NCI-H524 treated with DMSO at 0.1 percent for 48 hours (cell line): ENCODE data around the gene DNAH9.

ENCODE experiments used
- DNase-seq: peaks from one replicate; lab custom pipeline; 2025; lab: John Stamatoyannopoulos, UW

DNAH9 gene

DNA sequence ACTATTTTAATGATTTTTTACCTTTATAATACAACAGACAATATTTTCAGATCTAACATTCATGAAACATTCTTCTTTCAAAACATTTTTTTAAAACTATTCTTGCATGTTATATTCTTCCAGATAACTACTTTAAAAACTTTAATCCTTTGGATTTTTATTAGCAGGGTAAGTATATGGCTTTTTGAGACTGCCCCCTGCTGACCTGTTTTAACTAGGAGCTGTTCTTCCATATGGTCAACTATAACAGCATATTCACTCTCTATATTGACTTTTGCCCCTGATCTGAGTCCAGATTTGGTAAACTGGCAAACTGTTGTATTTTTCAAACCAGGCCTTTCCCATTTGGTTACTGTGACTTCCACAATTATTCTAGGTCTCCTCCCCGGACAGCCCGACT is 382.5 kb downstream of the DNAH9 start:
- DNase-seq, result no peak

DNA sequence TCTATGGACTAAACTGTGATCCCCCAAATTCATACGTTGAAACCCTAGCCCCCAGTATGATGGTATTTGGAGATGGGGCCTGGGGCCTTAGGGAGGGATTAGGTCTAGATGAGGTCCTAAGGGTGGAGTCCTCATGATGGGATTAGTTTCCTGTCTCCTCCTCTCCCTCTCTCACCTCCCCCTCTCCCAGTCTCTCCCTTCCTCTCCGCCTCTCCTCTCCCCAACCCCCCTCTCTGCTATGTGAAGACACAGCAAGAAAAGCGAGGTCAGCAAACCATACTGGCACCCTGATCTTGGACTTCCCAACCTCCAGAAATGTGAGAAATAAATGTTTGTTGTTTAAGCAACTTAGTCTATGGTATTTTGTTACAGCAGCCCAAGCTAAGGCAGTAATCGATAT is 383.6 kb downstream of the DNAH9 start:
- no peak for DNase-seq

DNA sequence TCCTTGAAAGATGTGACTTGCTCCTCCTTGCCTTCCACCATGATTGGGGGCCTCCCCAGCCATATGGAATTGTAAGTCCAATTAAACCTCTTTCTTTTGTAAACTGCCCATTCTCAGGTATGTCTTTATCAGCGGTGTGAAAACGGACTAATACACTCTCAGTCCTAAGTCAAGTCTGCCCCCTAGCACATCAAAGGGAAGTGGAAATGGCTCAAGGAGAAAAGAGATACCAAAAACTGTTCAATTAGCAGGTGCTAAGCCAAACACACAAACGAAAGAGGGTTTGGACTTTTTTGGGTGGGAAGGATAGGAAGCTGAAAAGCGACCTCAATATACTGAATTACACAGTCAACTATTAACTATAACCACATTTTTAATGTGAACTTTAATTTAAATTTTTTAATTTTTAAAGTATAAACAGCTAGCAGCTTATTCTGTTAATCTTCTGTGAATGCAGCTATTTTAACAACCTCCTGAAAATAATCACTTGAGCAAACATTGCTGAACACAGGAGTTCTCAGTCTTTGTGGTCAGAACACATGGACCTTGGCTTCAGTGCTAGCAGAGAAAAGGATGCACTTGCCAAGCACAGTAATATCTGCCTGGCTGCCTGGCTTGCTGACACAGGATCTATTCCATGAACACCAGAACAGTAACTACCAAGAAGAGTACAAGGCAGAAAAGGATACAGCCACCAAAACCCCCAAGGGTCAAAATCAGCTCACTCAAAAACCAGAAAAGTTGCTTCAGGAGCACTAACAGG is 388.1 kb downstream of the DNAH9 start:
- no peak for DNase-seq

DNA sequence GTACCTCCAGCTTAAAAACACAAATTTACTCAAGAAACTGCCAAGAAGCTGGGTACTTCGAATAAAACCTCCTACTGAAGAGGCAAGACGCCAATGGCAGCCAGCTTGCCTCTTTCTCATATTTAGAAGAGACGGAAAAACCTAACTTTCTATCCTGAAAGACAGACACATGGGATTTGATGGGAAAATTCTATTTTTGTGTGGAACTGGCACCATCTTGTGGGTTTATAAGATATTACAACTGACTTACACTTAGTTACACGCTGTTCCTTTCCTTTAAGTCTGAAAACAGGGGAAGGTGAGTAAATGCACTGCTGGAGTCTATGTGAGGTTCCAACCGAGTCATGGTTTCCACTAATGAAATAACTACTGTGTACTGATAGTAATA is 388.7 kb downstream of the DNAH9 start:
- peak; percentile 2 for DNase-seq

DNA sequence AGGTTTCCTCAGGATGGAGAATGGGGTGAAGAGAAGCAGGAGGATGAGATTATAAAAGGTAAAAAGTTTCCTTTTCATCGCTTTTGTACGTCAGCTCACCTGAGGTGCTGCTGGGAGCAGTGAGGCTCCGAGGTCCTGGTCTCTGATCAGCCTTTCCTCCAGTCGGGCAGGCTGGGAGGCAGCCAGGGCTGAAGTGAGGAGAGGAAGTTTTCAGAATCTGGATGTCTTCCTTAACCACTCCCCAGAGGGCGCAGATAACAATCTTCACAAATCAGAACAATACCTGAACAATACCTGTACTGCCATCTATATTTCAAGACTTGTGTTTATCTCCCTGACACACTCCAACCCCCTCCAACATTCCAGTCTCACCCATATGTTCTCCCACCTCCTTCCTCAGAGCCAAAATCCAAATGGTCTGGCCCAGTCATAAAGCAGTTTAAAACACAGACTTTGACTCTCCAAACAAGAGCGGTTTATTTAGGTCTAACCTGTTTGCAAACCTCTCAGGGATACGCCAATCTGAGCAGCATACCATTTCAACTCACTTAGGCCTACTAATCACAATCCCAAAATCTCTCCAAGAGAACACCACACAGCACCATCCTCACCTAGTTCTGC is 392.2 kb downstream of the DNAH9 start:
- DNase-seq, result no peak

DNA sequence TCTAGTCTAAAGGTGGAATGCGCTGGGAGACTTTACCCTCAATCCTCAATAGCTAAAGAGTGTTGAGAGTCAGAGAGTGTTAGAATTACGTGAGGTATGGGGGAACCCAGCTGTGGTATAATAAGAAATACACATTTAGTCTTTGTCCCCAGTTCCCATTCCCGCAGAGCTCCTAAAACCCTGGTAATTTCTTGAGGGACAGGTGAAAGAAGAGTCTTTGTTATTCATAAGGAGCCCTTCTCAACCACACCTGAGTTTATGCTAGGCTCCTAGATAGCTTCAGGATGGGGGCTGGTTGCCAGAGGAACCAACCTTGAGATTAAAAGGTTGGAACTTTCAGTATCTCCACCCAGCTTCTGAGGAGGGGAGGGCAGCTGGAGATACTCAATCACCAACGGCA is 393.2 kb downstream of the DNAH9 start:
- no peak for DNase-seq

DNA sequence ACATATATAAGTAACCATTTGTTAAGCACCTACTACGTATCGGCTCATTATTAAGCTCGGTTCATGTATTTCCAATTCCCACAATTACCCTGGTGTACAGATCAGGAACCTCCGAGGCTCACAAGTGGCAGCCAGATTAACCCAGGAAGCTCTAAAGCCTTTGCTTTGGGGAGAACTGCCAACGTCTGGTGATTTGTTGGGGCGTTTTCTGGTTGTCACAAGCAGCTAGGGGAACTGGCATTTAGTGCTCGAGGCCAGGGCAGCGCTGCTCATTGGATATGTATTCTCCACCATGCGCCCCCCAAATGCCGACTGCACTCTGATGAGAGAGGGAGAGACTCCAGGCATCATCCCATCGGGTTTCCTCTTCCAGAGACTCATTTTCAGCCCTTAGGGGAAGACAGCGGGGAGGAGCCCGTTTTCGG is 398.5 kb downstream of the DNAH9 start:
- DNase-seq, result peak; percentile 11

DNA sequence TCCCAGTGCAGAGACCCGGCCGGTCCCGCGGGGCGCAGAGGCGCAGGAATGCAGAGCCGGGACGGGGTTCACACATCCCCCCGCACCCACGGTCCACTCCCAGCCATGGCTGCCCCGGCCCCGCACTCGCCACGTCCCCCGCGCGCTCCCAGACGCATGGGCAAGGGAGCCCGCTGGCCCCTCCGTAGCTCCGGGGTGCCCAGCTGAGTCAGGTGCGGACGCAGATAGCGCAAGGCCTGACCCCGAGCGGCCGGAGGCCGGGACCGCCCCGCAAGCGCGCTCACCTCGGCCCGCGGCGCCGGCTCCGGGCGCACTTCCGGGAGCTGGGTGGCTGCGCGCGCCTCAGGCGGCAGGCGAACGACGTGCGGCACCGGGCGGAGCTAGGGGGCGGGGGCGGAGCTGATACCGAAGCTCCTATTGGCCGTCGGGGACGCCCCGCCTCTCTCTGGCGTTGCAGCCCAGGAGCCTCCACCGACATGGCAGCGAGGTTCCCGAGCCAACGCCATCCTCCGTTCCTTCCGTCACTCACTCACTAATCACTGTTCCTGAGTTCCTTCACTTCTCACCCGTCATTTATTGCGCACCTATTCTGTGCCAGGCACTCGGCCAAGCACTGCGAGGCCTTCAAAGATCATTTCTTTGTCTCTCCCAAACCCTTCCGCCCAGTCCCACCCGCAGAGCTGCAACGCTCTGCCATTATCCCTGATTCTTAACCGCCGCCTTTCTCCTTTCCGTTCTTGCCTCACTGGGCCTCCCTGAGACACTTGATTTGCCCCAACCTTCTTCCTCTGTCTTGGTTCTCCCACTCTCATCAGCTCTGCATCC is 399.1 kb downstream of the DNAH9 start, which contains the start of gene ZNF18:
ZNF18 (minus strand) TSS at position 329 of the 825 bp plus-strand sequence. CDS start 4,646 bp downstream, outside the sequence.
- peak; percentile 40 for DNase-seq

DNA sequence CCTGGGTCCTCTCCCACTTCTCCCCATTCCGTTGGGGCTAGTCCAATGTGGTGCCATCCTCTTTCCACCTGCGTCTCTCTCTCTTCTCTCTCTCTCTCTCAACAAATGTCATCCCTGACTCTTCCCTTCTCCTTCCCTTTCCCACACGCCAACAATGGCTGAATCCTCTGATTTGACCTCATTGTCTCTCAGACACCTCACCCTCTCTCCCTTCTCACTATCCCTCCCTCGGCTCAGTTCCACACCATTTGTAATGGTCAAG is 399.6 kb downstream of the DNAH9 start:
- no peak for DNase-seq

DNA sequence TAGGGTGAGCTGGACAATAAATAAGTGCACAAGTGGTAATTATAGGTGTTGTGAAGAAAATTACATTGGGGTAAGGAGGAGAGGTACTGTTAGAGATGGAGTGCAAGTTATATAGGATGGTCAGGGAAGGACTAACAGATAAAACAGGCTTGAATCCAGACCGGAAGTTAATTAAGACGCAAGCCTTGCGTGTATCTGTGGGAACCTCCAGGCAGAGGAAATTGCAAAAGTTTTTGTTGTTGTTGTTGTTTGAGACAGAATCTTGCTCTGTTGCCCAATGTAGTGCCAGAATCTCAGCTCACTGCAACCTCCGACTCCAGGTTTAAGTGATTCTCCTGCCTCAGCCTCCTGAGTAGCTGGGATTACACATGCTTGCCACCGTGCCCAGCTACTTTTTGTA is 401.4 kb downstream of the DNAH9 start:
- DNase-seq, result no peak

DNA sequence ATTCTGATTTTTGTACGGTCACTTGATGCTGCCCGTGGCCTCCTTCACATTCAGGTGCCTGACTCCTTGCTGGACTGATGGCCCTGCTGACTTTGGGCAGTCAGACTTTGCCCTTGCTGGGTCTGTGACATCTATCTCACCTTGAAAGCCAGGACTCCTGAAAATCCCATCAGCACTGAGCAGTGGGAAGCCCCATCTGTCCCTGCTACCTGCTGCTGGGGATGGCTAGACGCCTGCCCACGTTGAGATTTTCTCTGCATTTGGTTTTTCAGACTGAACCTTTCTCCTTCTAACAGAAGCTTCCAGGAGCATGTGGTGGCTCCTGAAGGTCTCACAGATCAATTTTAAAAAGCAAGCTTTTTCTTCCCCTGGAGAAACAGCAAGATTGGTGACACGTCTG is 409.2 kb downstream of the DNAH9 start:
- DNase-seq, result no peak
